RWPE1 (cell line): ENCODE data around the gene DVL1.

Experiments used
- CTCF ChIA-PET: fragments of 350-600 bp; sonication (Branson Sonifier 250); formaldehyde crosslinking; extraction: SDS; loops from one replicate; lab custom pipeline; 2021; lab: Yijun Ruan, JAX
- POLR2A ChIA-PET: fragments of 400-600 bp; formaldehyde crosslinking; extraction: SDS; loops from one replicate; lab custom pipeline; 2020; ENCODE audit warnings: antibody characterized with exemption; ENCODE audit not compliant: low non-redundant PET; lab: Yijun Ruan, JAX
- DNase-seq: peaks from one replicate; pipeline ENCODE4 v3.0.0; 2012; ENCODE audit warnings: low spot score
- H3K27ac ChIP-seq: fragments of 450-650 bp; 2 replicates; pipeline ENCODE4 v1.5.1; 2017
- CTCF ChIP-seq: fragments of 450-650 bp; conservative IDR thresholded peaks from 2 replicates; pipeline ENCODE4 v1.5.1; 2017; ENCODE audit warnings: low read depth, mild to moderate bottlenecking

The DVL1 gene

GRCh38 chr1:1352786-1353388 lies 3.7 kb upstream of the DVL1 start:
- ChIA-PET POLR2A (no interaction called here), CTCF (no interaction called here)
- DNase-seq = no peak
- H3K27ac ChIP-seq = peak overlapping the region; percentile 64
- no peak for TF ChIP-seq CTCF

GRCh38 chr1:1351511-1352427 lies 2.6 kb upstream of the DVL1 start:
- H3K27ac ChIP-seq = peak overlapping the region; percentile 64
- ChIA-PET CTCF (interaction anchor here (0.6 to 1.4 kb wide), 3 partner anchors 21 to 153 kb away, joined by 3 to 10 read pairs (median 3); no protein-coding TSS in a partner anchor), POLR2A (interaction anchor here (0.6 kb wide), 1 partner anchor 18 kb away, joined by 7 read pairs; no protein-coding TSS in a partner anchor)
- no peak for DNase-seq
- no peak for TF ChIP-seq CTCF

GRCh38 chr1:1348420-1349255 lies 580 bp downstream of the DVL1 start:
- no peak for DNase-seq
- ChIA-PET POLR2A (interaction anchor here (1.1 kb wide), 1 partner anchor 39 kb away, joined by 3 read pairs; no protein-coding TSS in a partner anchor), CTCF (interaction anchor here (0.6 to 1.4 kb wide), 8 partner anchors 18 to 282 kb away, joined by 3 to 6 read pairs (median 3); partner anchors contain the start of gene AURKAIP1)
- H3K27ac ChIP-seq = peak overlapping the region; percentile 98
- TF ChIP-seq CTCF = no peak

- ChIA-PET POLR2A (interaction anchor here (0.8 to 1.1 kb wide), 2 partner anchors 28 to 39 kb away, joined by 3 to 4 read pairs; partner anchors contain the start of gene AURKAIP1), CTCF (interaction anchor here (0.6 to 1.4 kb wide), 6 partner anchors 17 to 281 kb away, joined by 3 to 6 read pairs (median 3); partner anchors contain the start of gene AURKAIP1)
- DNase-seq = no peak
- no peak for TF ChIP-seq CTCF
- peak overlapping the region; percentile 98 for H3K27ac ChIP-seq
Measured at GRCh38 chr1:1347663-1348419, 1.4 kb downstream of the DVL1 start.

- ChIA-PET CTCF (no interaction called here), POLR2A (interaction anchor here (0.8 kb wide), 1 partner anchor 28 kb away, joined by 4 read pairs; the partner anchor contains the start of gene AURKAIP1)
- TF ChIP-seq CTCF = no peak
- peak overlapping the region; percentile 98 for H3K27ac ChIP-seq
- DNase-seq = no peak
Measured at GRCh38 chr1:1347026-1347595, 2.1 kb downstream of the DVL1 start.
